ENCODE measurements around the gene AIMP1.
"Not testable (repeated sequence)": the region's sequence is repeated elsewhere in the genome, so short reads cannot be mapped to it uniquely, and the experiment has no call there.

AIMP1 gene

GRCh38 chr4:106301393-106302061 lies 14.8 kb upstream of the AIMP1 start:
- Mint-ChIP-seq H3K36me3 (peaks cover 24% of the 10 kb centered on the region), H3K9me3 (ENCODE audit: low read depth) (no peaks in the 10 kb centered on the region), H3K27ac (no peak overlapping the region), H3K27me3 (no peaks in the 10 kb centered on the region), H3K4me1 (ENCODE audit: low read depth) (peaks cover 24% of the 10 kb centered on the region), H3K4me3 (no peak overlapping the region)

DNA sequence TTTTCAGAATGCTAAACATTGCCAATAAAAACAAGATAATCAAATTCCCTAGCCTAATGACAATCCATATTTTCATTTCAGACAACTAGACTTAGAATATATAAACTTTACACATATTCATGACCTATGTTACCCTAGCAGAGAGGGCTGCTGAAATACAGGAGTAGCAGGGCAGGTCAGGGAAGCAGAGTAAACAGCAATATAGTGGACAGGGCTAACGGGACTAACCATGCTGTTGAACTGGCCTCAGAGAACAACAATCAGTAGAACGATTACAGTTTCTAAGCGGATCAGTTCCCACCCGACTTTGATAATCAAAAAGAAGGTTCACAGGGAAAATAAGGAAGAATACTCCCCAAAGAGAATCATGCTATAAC lies 14.3 kb upstream of the AIMP1 start:
- H3K36me3 Mint-ChIP-seq: peaks cover 26% of the 10 kb centered on the region
- H3K4me3 Mint-ChIP-seq: no peak overlapping the region
- no peaks in the 10 kb centered on the region for H3K27me3 Mint-ChIP-seq
- H3K27ac Mint-ChIP-seq: no peak overlapping the region
- no peaks in the 10 kb centered on the region for H3K9me3 Mint-ChIP-seq (ENCODE audit: low read depth)
- H3K4me1 Mint-ChIP-seq (ENCODE audit: low read depth): peaks cover 27% of the 10 kb centered on the region

DNA sequence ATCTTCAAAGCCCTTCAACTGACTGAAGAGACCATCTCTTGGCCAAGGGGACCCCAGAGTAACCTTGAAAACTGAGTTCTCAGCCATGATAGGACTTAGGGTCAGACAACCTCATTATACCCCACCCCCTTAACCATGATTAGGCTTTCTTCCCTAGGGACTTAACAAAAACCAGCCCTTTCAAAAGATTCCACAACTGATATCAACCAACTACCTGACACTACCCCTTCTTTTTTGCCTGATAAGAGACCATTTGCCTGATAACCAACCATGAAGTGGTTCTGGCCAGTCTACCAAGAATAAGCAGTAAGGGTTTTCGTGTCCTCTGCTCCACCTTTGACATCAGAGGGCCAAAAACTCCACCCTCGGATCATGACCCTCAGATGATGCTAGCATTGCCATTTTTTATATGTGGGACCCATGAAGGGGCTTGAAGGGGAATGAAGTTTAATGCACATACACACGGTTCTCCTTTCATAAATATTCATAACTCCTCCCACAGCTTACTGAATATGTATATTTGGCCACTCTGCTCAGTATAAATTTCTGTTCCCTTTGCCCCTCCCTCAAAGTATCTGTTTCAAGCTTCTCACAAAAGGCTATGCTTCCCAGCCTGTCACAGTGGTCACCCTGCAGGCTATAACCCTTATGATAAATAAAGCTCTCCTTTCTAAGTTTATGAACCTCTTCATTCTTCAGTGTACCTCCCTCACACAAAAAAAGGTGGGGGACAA lies 12.6 kb upstream of the AIMP1 start:
- H3K27ac Mint-ChIP-seq: no peak overlapping the region
- no peaks in the 10 kb centered on the region for H3K27me3 Mint-ChIP-seq
- peaks cover 27% of the 10 kb centered on the region for H3K36me3 Mint-ChIP-seq
- H3K9me3 Mint-ChIP-seq (ENCODE audit: low read depth): no peaks in the 10 kb centered on the region
- peaks cover 28% of the 10 kb centered on the region for H3K4me1 Mint-ChIP-seq (ENCODE audit: low read depth)
- no peak overlapping the region for H3K4me3 Mint-ChIP-seq

DNA sequence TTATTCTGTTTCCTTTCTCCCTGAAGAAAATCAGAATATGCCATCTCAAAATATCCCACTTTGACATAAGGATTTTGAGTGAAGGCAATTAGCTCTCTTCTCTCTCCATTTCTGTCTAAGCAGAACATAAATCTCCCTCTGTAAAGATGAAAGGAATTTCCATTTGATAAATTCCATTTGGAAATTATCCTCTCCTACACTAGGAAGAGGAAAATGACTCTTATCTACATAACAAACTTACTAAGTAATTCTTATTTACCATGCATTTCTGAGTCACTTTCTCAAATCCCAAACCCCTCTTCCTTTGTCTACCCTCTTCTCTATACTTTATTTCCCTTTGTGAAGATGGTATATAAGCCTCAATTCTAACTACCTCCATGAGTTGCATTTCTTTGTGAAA lies 11.7 kb upstream of the AIMP1 start:
- H3K36me3 Mint-ChIP-seq: peaks cover 26% of the 10 kb centered on the region
- no peak overlapping the region for H3K27ac Mint-ChIP-seq
- no peaks in the 10 kb centered on the region for H3K9me3 Mint-ChIP-seq (ENCODE audit: low read depth)
- no peaks in the 10 kb centered on the region for H3K27me3 Mint-ChIP-seq
- H3K4me1 Mint-ChIP-seq (ENCODE audit: low read depth): peaks cover 30% of the 10 kb centered on the region
- no peak overlapping the region for H3K4me3 Mint-ChIP-seq

- Mint-ChIP-seq H3K36me3 (peaks cover 21% of the 10 kb centered on the region), H3K27ac (no peak overlapping the region)
These were observed 10.8 kb upstream of the AIMP1 start for GRCh38 chr4:106305435-106306055.

DNA sequence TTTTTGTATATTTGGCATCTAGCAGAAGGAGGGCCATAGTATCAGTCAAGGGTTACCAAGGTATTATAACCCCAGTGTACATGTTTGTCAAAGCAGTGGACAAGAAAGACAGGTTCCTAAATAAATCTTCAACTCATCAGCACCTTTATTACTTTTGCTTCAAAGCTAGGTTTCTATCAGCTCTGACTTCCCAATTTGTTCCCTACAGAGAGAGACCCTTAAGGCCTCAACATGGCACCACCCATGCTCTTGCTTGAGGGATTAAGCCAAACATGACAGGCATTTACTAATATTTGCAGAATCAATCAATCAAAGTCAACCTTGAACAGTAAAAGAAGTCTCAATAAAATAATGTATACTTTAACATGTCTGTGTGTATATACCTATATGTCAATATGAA lies 9.8 kb upstream of the AIMP1 start:
- Mint-ChIP-seq H3K4me1 (ENCODE audit: low read depth) (peaks cover 36% of the 10 kb centered on the region), H3K36me3 (peaks cover 20% of the 10 kb centered on the region), H3K27ac (no peak overlapping the region), H3K27me3 (no peaks in the 10 kb centered on the region), H3K4me3 (no peak overlapping the region), H3K9me3 (ENCODE audit: low read depth) (no peaks in the 10 kb centered on the region)

More at GRCh38 chr4:106305435-106306055, 10.8 kb upstream of the AIMP1 start:
- Mint-ChIP-seq H3K27me3 (no peaks in the 10 kb centered on the region), H3K4me1 (ENCODE audit: low read depth) (peaks cover 35% of the 10 kb centered on the region), H3K9me3 (ENCODE audit: low read depth) (no peaks in the 10 kb centered on the region), H3K4me3 (no peak overlapping the region)

- peak overlapping the region; percentile 77 for H3K27ac Mint-ChIP-seq
- H3K9me3 Mint-ChIP-seq (ENCODE audit: low read depth): no peaks in the 10 kb centered on the region
- no peak overlapping the region for H3K4me3 Mint-ChIP-seq
- peaks cover 48% of the 10 kb centered on the region for H3K4me1 Mint-ChIP-seq (ENCODE audit: low read depth)
- no peaks in the 10 kb centered on the region for H3K27me3 Mint-ChIP-seq
- peaks cover 2% of the 10 kb centered on the region for H3K36me3 Mint-ChIP-seq
These were observed 4.0 kb upstream of the AIMP1 start for GRCh38 chr4:106312377-106312776.

- H3K9me3 Mint-ChIP-seq (ENCODE audit: low read depth): no peaks in the 10 kb centered on the region
- H3K4me3 Mint-ChIP-seq: peak overlapping the region; percentile 68
- no peaks in the 10 kb centered on the region for H3K27me3 Mint-ChIP-seq
- peak overlapping the region; percentile 25 for H3K27ac Mint-ChIP-seq
- H3K36me3 Mint-ChIP-seq: peaks cover 2% of the 10 kb centered on the region
- peaks cover 49% of the 10 kb centered on the region for H3K4me1 Mint-ChIP-seq (ENCODE audit: low read depth)
These were observed 3.3 kb upstream of the AIMP1 start for GRCh38 chr4:106312997-106313522.

- Mint-ChIP-seq H3K4me1 (ENCODE audit: low read depth) (peaks cover 60% of the 10 kb centered on the region), H3K27ac (no peak overlapping the region), H3K9me3 (ENCODE audit: low read depth) (no peaks in the 10 kb centered on the region), H3K27me3 (no peaks in the 10 kb centered on the region), H3K4me3 (no peak overlapping the region), H3K36me3 (peaks cover 1% of the 10 kb centered on the region)
These were observed 1.4 kb upstream of the AIMP1 start for GRCh38 chr4:106314960-106315359.

GRCh38 chr4:106315476-106315967 lies 828 bp upstream of the AIMP1 start:
- Mint-ChIP-seq H3K27me3 (no peaks in the 10 kb centered on the region), H3K4me3 (no peak overlapping the region), H3K4me1 (ENCODE audit: low read depth) (peaks cover 60% of the 10 kb centered on the region), H3K36me3 (peaks cover 7% of the 10 kb centered on the region), H3K9me3 (ENCODE audit: low read depth) (no peaks in the 10 kb centered on the region), H3K27ac (no peak overlapping the region)

DNA sequence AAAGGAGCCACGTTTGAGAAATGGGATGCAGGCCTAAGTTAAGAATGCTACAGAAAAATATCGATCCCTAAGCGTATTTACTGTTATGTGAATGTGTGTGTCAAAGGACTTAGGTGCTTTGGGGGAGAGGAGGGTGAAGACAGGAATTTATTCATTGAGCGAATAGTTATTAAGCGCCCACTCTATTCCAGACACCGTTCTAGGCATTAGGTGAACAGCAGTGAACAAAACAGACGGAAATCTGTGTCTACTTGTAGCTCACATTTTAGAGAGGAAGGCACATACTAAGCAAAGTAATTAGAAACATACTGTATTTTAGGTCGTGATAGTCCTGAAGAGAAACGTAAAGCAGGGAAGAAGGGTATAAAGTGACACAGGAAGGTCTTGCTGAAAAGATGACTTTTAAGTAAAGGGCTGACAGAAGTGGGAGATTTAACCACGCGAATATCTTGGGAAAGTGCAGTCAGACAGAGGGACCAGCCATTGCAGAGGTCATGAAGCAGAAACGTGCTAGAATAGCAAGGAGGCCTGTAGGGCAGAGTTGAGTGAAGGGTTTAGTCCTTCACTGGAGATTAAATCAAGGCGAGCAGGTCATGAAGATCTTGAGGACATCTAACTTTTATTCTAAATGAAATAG lies 541 bp downstream of the AIMP1 start:
- H3K4me1 Mint-ChIP-seq (ENCODE audit: low read depth): peaks cover 59% of the 10 kb centered on the region
- H3K4me3 Mint-ChIP-seq: no peak overlapping the region
- no peak overlapping the region for H3K27ac Mint-ChIP-seq
- H3K27me3 Mint-ChIP-seq: no peaks in the 10 kb centered on the region
- H3K9me3 Mint-ChIP-seq (ENCODE audit: low read depth): no peaks in the 10 kb centered on the region
- H3K36me3 Mint-ChIP-seq: peaks cover 10% of the 10 kb centered on the region

- Mint-ChIP-seq H3K27me3 (no peaks in the 10 kb centered on the region), H3K9me3 (ENCODE audit: low read depth) (no peaks in the 10 kb centered on the region), H3K4me1 (ENCODE audit: low read depth) (peaks cover 55% of the 10 kb centered on the region), H3K4me3 (no peak overlapping the region), H3K36me3 (peaks cover 11% of the 10 kb centered on the region), H3K27ac (no peak overlapping the region)
These were observed 1.5 kb downstream of the AIMP1 start for GRCh38 chr4:106317815-106318214.

- Mint-ChIP-seq H3K4me3 (peak overlapping the region; percentile 41), H3K9me3 (ENCODE audit: low read depth) (no peaks in the 10 kb centered on the region), H3K4me1 (ENCODE audit: low read depth) (peaks cover 54% of the 10 kb centered on the region), H3K27ac (peak overlapping the region; percentile 25), H3K27me3 (no peaks in the 10 kb centered on the region), H3K36me3 (peaks cover 11% of the 10 kb centered on the region)
These were observed 2.2 kb downstream of the AIMP1 start for GRCh38 chr4:106318511-106318910.

DNA sequence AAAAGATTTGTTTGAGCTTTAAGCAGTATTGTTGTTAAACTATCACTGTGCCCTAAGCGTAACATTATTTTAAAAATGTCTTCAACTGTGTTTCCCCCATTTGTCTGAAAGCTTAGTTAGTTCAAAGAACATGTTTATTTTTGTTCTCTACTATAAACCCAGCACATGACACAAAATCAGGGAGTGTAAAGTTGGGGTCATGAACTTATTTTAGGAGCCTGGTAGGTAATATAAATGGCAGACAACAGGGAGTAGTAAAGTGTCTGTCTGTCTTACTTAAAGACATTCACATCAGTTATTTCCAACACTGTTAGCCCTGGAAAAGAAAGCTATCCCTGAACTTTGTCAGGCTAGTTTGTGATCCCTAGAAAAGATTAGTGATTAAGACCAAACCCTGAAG lies 3.9 kb downstream of the AIMP1 start:
- peaks cover 11% of the 10 kb centered on the region for H3K36me3 Mint-ChIP-seq
- peaks cover 48% of the 10 kb centered on the region for H3K4me1 Mint-ChIP-seq (ENCODE audit: low read depth)
- no peak overlapping the region for H3K27ac Mint-ChIP-seq
- H3K27me3 Mint-ChIP-seq: no peaks in the 10 kb centered on the region
- no peaks in the 10 kb centered on the region for H3K9me3 Mint-ChIP-seq (ENCODE audit: low read depth)
- peak overlapping the region; percentile 17 for H3K4me3 Mint-ChIP-seq

- H3K4me1 Mint-ChIP-seq (ENCODE audit: low read depth): peaks cover 46% of the 10 kb centered on the region
- H3K36me3 Mint-ChIP-seq: peaks cover 11% of the 10 kb centered on the region
- not testable (repeated sequence) for H3K9me3 Mint-ChIP-seq (ENCODE audit: low read depth); H3K4me3 Mint-ChIP-seq; H3K27me3 Mint-ChIP-seq; H3K27ac Mint-ChIP-seq
These were observed 4.8 kb downstream of the AIMP1 start for GRCh38 chr4:106321168-106321567.
